Right lobe of liver (tissue), 6 donors: ENCODE measurements around the gene FCMR. TPM values are rescaled to one million over a fixed set of nuclear protein-coding genes. Genes with fewer than 3 reads are reported as not detected.
A peak's percentile ranks its signal among the peaks of the same experiment; 100 is the strongest.

Source experiments
- ATAC-seq, 4 donors: fragments of 200-7000 bp; cut with Tn5 transposase; one replicate each; pipeline ENCODE4 v1.9.1; 2020; ENCODE audit warnings: mild to moderate bottlenecking in 4 of 4, moderate library complexity in 4 of 4
- DNase-seq, 3 donors: peaks; one replicate each; pipeline ENCODE4 v3.0.0-alpha.2; 2020
- H3K27ac ChIP-seq, 3 donors: fragments of 200-600 bp; one replicate each; pipeline ENCODE4 v1.8.0; 2022
- H3K27me3 ChIP-seq, 2 donors: fragments of 200-600 bp; one replicate each; pipeline ENCODE4 v1.8.0; 2022
- H3K36me3 ChIP-seq, 4 donors: fragments of 200-600 bp; sonication (generic) in 1 of 4; one replicate each; pipeline versions ENCODE4 v1.5.1 to v1.8.0; 2017 to 2022; ENCODE audit warnings: control low read depth in 1 of 4
- H3K4me1 ChIP-seq, 4 donors: fragments of 200-600 bp; sonication (generic) in 1 of 4; one replicate each; pipeline versions ENCODE4 v1.5.1 to v1.8.0; 2017 to 2022; ENCODE audit warnings: control low read depth in 1 of 4
- H3K4me3 ChIP-seq, 3 donors: fragments of 200-600 bp; one replicate each; pipeline ENCODE4 v1.8.0; 2022
- H3K9me3 ChIP-seq, 4 donors: fragments of 200-600 bp; sonication (generic) in 1 of 4; one replicate each; pipeline versions ENCODE4 v1.5.1 to v1.8.0; 2017 to 2022; ENCODE audit warnings: control low read depth in 1 of 4
- POLR2A ChIP-seq: fragments of 450-650 bp; IDR thresholded peaks from one replicate; pipeline ENCODE4 v1.6.1; 2017; ENCODE audit warnings: antibody characterized with exemption, mild to moderate bottlenecking
- WGBS: methylation state at CpG from one replicate; pipeline ENCODE4 v1.1.6; 2018; ENCODE audit warnings: low coverage, low lambda C conversion rate; ENCODE audit not compliant: insufficient coverage; ENCODE audit errors: missing lambda C conversion rate; 5-methylcytosine and 5-hydroxymethylcytosine counted together
- intact Hi-C, 2 donors: fragments of 100-400 bp; cut with DNase I; formaldehyde crosslinking; loops; one replicate each; pipeline versions ENCODE4 v1.11.2 to v1.14.1; 2022
- total RNA-seq, 6 experiments: library from RNA; depleted of rRNA in 2 of 6; stranded (reverse); fragments of >200 nt in 2 of 6; fragmentation: NEBNext Ultra II Directional in 3 of 6; extraction: Animal tissue kit (Norgen Biotek cat#: 25700) in 3 of 6; gene quantifications; one replicate each; pipeline versions ENCODE4 v1.1.0 to v1.2.4, GENCODE V29; 2016 to 2023
- TF ChIP-seq, protein P1 (sequence below), 4 donors: fragments of 200-600 bp in 3 of 4; fragments of 450-650 bp in 1 of 4; IDR thresholded peaks; one replicate each; pipeline versions ENCODE4 v1.5.1 to v1.8.0; 2016 to 2022; ENCODE audit warnings: antibody characterized with exemption in 4 of 4, mild to moderate bottlenecking in 2 of 4
- donor health status: DM: no; HTN: yes; CAD: no.
- donor health status: DM: no; HTN: no; CAD: no.
- donor health status: DM: no; HTN: no; CAD: no.
- donor health status: DM: no; HTN: yes; CAD: no.
- donor health status: DM: no; HTN: yes; CAD: no.

The FCMR gene
- total RNA-seq, 6 experiments from 2014 or later, result 0.80 to 3.2 (median 1.4) TPM

DNA sequence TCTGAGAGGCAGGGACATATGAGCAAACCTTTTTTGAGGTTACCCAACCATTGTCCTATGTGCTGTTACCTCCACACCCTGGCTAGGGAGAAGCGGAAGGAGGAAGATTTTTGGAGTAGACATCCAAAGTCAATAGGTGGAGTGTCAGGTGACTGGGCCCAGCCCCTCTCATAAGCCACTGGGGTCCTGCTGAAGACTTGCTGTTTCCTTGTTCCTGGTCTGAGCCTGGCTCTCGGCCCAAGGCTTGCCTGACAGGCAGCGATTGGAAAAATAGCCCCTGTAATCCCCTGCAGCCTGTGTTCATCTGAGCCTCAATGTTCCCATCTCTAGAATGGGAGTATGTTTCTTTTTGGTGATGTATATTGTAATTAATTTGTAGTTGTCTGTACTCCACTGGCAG is 31.4 kb upstream of the FCMR start:
- Histone ChIP-seq H3K36me3 (no peaks in the 10 kb centered on the region), H3K27ac (peak overlapping the region in 2 of 3 donors; percentile 65 to 82), H3K9me3 (no peaks in the 10 kb centered on the region), H3K4me1 (peaks cover 0 to 77% (median 37%) of the 10 kb centered on the region in 4 donors), H3K4me3 (no peak overlapping the region), H3K27me3 (no peaks in the 10 kb centered on the region)
- WGBS, result 100% methylated on average over 1 of the region's 3 CpGs
- DNase-seq (no peak), ATAC-seq (no peak)
- intact Hi-C loops, result no loop called here
- TF ChIP-seq, protein P1, sequence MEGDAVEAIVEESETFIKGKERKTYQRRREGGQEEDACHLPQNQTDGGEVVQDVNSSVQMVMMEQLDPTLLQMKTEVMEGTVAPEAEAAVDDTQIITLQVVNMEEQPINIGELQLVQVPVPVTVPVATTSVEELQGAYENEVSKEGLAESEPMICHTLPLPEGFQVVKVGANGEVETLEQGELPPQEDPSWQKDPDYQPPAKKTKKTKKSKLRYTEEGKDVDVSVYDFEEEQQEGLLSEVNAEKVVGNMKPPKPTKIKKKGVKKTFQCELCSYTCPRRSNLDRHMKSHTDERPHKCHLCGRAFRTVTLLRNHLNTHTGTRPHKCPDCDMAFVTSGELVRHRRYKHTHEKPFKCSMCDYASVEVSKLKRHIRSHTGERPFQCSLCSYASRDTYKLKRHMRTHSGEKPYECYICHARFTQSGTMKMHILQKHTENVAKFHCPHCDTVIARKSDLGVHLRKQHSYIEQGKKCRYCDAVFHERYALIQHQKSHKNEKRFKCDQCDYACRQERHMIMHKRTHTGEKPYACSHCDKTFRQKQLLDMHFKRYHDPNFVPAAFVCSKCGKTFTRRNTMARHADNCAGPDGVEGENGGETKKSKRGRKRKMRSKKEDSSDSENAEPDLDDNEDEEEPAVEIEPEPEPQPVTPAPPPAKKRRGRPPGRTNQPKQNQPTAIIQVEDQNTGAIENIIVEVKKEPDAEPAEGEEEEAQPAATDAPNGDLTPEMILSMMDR (IDR thresholded peaks at IDR 0.05), result no peak
- TF ChIP-seq POLR2A, result no peak

- TF ChIP-seq, protein P1 (IDR thresholded peaks at IDR 0.05), result no peak
- no peak for TF ChIP-seq POLR2A
- WGBS, result 35% methylated on average over 4 of the region's 4 CpGs
Observed at GRCh38 chr1:206952171-206952570, 30.4 kb upstream of the FCMR start.

DNA sequence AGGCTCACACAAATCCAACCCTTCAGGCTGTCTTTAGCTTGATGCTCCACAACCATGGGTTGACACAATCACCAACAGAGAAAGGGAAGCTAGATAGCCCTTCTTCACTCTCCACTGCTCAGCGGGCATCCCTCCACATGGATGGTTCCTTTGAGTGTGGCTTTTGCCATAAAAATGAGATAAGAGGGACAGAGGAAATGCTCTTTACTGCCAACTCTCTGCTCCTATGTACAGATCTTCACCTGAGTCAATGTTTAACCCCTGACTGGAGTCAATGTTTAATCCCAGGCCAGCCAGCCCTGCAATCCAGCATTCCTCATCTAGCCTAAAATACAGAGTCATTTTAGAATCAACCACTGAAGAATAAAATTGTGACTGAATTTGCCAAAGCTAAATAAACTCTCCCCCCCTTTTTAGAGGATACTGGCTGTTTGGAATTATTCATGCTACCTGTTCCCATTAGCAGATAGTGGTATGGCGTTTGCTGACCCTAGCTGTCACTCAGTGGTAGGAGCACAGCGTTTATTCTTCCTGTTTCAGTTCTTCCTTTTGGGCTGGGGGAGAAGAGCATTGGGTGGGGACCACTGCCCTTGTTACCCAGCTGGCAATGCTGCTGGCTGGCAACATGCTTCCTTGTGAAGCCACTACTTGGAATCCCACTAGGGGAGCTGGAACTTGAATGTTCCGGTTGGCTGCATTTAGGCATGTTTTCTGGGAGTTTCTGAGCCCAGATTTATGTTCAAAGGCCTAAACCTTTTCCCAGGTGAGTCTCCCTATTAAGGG is 29.8 kb upstream of the FCMR start:
- peak; percentile 72 to 86 (median 80) for ATAC-seq
- DNase-seq, result peak in 2 of 3 donors; percentile 39 to 70

More at GRCh38 chr1:206952171-206952570, 30.4 kb upstream of the FCMR start:
- intact Hi-C loops, result no loop called here
- no peak overlapping the region for H3K4me3 ChIP-seq
- H3K27me3 ChIP-seq, result no peaks in the 10 kb centered on the region
- peaks cover 0 to 78% (median 37%) of the 10 kb centered on the region in 4 donors for H3K4me1 ChIP-seq
- peak in 1 of 4 donors; percentile 46 for ATAC-seq
- no peaks in the 10 kb centered on the region for H3K9me3 ChIP-seq
- no peak for DNase-seq
- peak overlapping the region; percentile 65 to 82 (median 65) for H3K27ac ChIP-seq
- H3K36me3 ChIP-seq, result no peaks in the 10 kb centered on the region

GRCh38 chr1:206949641-206950040 is 27.9 kb upstream of the FCMR start:
- intact Hi-C loops, result no loop called here
- Histone ChIP-seq H3K4me1 (peaks cover 0 to 83% (median 33%) of the 10 kb centered on the region in 4 donors), H3K36me3 (no peaks in the 10 kb centered on the region), H3K27ac (peak overlapping the region in 1 of 3 donors; percentile 82), H3K4me3 (no peak overlapping the region), H3K27me3 (no peaks in the 10 kb centered on the region), H3K9me3 (no peaks in the 10 kb centered on the region)
- WGBS, result 45% methylated on average over 5 of the region's 5 CpGs
- TF ChIP-seq, protein P1 (IDR thresholded peaks at IDR 0.05), result no peak
- no peak for TF ChIP-seq POLR2A
- DNase-seq, result no peak
- ATAC-seq, result no peak

More for the DNA sequence above, 29.8 kb upstream of the FCMR start:
- Histone ChIP-seq H3K4me1 (peaks cover 0 to 83% (median 37%) of the 10 kb centered on the region in 4 donors), H3K27ac (peak overlapping the region; percentile 65 to 82 (median 65)), H3K9me3 (no peaks in the 10 kb centered on the region), H3K4me3 (no peak overlapping the region), H3K36me3 (no peaks in the 10 kb centered on the region), H3K27me3 (no peaks in the 10 kb centered on the region)
- TF ChIP-seq POLR2A, result peak; percentile 43
- TF ChIP-seq, protein P1 (IDR thresholded peaks at IDR 0.05), result no peak
- WGBS, result 24% methylated on average over 4 of the region's 4 CpGs
- intact Hi-C loops, result no loop called here
